SJCRH30 (cell line): Measurements from ENCODE around the gene VASH1. TPM values are rescaled to one million over a fixed set of nuclear protein-coding genes. Genes with fewer than 3 reads are reported as not detected.

Experiments used
- total RNA-seq: library from RNA; depleted of rRNA; stranded (reverse); fragments of >200 nt; shearing (Covaris generic); gene quantifications from 2 replicates; pipeline ENCODE4 v1.2.3, GENCODE V29; 2014; rRNA removed

The VASH1 gene
- total RNA-seq, 1 experiment from 2014 or later = 11.5 TPM

Other genes starting within 250 kb of the VASH1 start
- 15.8 and 18.3 TPM in 2 replicates for gene ANGEL1, start 51.4 kb downstream of the VASH1 start, total RNA-seq
- gene LRRC74A, start 64.9 kb downstream of the VASH1 start, total RNA-seq = not detected in 2 replicates